Posterior cingulate gyrus (tissue), 11 donors: ENCODE results near the gene LRMDA.
A peak's percentile ranks its signal among the peaks of the same experiment; 100 is the strongest.

ENCODE experiments used
- DNase-seq, 10 donors: peaks; one replicate each; pipeline versions ENCODE4 v3.0.0 to v3.0.0-alpha.2; 2020 to 2021; ENCODE audit warnings: mixed read lengths in 3 of 10
- intact Hi-C: fragments of 100-400 bp; cut with DNase I; formaldehyde crosslinking; loops from one replicate; pipeline ENCODE4 v1.15.1; 2023

LRMDA gene

GRCh38 chr10:75779276-75779675, 347.9 kb downstream of the LRMDA start:
- DNase-seq = no peak
- intact Hi-C loops = no loop called here

DNA sequence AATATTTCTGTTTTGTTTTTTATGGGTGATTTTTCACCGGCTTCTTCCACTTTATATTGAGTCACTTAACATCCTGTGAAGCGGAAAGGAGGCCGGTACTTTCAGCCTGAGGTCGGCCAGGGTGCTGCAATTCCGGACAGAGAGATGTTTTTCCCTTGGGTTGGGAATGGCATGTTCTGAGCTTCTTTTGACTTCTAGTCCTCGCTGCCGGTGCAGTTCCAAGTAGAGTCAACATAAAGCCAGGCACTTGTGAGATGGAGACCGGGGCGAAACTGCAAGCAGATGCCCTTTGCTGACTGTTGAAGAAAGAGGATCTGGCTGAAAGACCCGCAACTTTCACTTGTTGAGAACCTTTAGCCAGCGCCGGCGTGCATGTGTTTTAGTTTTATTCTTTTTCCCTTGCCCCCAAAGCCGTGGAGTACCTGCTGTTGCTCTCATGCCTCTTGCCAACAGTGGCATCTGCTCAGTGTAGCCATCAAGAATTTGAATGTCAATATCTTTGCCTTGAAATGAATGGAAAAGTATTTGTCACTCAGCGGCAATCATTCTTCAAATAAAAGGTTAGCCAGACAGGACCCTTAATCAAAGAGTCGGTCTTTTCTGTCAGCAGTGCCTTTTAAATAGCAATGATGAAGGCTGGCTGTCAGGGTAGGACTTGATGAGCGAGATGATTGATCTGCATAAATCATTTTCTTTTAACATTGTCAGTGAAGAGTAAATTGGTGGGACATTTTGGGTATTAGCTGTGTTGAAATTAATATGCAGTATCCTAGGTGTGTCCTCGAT, 351.2 kb downstream of the LRMDA start:
- intact Hi-C loops = no loop called here
- DNase-seq = no peak

- intact Hi-C loops = no loop called here
- DNase-seq = peak in 1 of 10 donors; percentile 14
Measured at GRCh38 chr10:75788394-75789205, 357.2 kb downstream of the LRMDA start.

DNA sequence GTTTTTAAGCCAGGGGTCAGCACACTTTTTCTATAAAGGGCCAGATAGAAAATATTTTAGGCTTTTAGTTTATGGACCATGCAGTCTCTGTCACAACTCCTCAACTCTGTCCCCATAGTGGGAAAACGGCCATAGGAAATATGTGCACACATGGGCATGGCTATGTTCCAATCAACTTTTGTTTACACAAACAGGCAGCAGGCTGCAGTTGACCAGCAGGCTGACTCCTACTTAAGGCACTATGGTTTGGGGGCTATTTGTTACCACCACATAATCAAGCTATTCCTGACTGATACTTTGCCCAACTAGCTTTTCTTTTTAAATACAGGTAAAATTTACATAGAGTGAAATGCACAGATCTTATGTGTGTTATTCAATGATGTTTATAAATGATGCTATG, 362.4 kb downstream of the LRMDA start:
- no peak for DNase-seq
- intact Hi-C loops = no loop called here

DNA sequence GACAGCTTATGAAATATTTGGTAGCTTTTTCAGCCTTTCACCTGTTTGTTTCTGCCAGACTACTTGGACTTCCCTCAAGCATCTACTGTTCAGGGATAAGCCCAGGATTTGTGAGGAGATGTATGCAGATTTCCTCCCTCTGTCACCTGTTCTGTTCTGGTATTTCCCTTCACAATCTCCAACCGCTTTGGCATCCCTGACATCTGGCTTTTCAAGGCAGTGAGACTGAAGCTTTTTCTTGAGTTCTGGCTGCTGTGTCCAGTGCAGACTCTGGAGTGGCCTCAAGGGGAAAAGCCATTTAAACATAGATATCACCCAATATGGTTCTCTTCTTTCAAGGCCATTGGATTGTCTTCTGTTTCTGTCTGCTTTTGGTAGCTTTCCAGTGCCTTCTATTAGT, 369.7 kb downstream of the LRMDA start:
- no peak for DNase-seq
- intact Hi-C loops = no loop called here

- intact Hi-C loops = no loop called here
- DNase-seq = no peak
Measured at GRCh38 chr10:75801661-75802060, 370.2 kb downstream of the LRMDA start.

GRCh38 chr10:75803121-75803520, 371.7 kb downstream of the LRMDA start:
- intact Hi-C loops = no loop called here
- no peak for DNase-seq

- intact Hi-C loops = no loop called here
- peak in 5 of 10 donors; percentile 10 to 81 (median 31) for DNase-seq
Measured at GRCh38 chr10:75803816-75804552, 372.6 kb downstream of the LRMDA start.

- DNase-seq = no peak
- intact Hi-C loops = no loop called here
Measured at GRCh38 chr10:75806186-75806585, 374.8 kb downstream of the LRMDA start.

- intact Hi-C loops = no loop called here
- DNase-seq = no peak
Measured at GRCh38 chr10:75807456-75807855, 376.0 kb downstream of the LRMDA start.

- intact Hi-C loops = no loop called here
- no peak for DNase-seq
Measured at GRCh38 chr10:75809003-75809402, 377.6 kb downstream of the LRMDA start.

DNA sequence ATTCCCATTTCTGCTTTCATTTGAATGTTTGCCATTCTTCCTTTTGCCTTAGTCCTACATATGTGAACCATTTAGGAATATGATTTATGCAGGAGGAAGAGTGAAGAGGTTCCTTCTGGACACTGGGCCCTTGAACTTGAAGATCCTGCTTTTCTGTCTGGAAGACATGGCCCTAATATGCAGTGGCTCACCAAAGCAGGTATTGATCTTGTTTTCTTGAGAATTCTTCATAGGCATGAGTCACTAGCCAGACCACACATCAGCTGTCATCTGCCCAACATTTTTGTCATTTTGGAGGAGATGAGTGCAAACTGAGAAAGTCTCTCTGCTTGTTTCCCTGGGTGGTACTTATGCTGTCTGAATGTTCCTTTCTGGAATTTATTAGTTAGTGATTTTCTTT, 382.6 kb downstream of the LRMDA start:
- DNase-seq = no peak
- intact Hi-C loops = no loop called here

GRCh38 chr10:75815066-75815465, 383.6 kb downstream of the LRMDA start:
- intact Hi-C loops = no loop called here
- DNase-seq = no peak

DNA sequence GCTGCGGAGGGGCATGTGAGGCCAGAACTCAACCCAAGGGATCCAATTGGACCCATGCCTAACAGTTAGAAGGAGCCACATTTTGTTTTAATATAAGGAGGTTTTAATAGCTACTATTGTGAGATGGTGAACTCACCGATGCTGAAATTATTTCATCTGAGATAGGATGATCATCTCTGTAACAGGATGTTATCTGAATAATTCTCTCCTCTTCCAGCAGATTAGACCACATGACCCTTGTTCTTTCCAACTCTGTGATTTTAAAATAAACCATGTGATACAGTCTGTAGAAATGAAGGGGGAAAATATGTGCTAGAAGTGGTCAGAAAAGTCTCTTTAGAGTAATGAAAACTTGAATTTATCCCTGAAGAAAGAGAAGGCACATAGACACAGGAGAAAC, 385.8 kb downstream of the LRMDA start:
- intact Hi-C loops = no loop called here
- DNase-seq = no peak

DNA sequence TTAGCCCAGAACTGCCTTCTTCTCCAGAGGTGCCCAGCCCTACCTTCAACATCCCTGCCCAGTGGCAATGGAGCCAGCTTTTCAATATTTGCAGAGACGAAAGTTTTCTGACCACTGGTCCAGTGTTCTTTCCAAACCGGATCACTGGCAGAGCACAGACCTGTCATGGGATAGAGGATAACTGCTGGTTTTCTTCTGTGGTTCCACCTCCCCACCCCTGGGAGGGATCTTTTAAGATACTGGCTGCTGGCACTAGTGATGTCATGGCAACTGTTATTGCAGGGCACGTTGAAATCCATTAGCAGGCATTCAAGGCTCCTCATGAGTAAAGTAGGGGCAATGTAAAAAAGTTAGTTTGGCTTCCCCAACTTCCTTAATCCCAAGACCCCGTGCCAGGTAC, 387.1 kb downstream of the LRMDA start:
- DNase-seq = no peak
- intact Hi-C loops = no loop called here

- intact Hi-C loops = no loop called here
- DNase-seq = no peak
Measured at GRCh38 chr10:75825235-75825634, 393.8 kb downstream of the LRMDA start.

DNA sequence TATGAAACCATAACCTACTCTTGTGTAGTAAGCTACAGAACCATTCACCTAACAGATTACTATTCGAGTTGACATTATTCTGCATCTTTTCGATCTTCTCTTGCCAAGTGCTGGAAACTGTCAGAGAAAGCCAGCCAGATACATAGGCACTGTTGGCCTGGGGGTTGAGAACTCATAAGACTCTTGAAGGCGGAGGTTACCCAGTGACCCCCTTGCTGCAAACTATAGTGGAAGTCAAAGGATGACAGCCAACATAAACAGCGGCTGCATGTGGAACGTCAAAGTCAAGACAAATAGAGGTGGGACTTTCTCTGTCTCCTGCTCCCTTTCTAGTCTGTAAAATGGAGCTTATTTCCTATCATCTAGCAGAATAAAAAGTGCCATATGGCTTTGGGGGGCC, 394.2 kb downstream of the LRMDA start:
- no peak for DNase-seq

GRCh38 chr10:75826846-75827245, 395.4 kb downstream of the LRMDA start:
- intact Hi-C loops = no loop called here
- DNase-seq = no peak

More for the DNA sequence above, 394.2 kb downstream of the LRMDA start:
- intact Hi-C loops = no loop called here

GRCh38 chr10:75827587-75828021, 396.2 kb downstream of the LRMDA start:
- DNase-seq = no peak
- intact Hi-C loops = no loop called here

DNA sequence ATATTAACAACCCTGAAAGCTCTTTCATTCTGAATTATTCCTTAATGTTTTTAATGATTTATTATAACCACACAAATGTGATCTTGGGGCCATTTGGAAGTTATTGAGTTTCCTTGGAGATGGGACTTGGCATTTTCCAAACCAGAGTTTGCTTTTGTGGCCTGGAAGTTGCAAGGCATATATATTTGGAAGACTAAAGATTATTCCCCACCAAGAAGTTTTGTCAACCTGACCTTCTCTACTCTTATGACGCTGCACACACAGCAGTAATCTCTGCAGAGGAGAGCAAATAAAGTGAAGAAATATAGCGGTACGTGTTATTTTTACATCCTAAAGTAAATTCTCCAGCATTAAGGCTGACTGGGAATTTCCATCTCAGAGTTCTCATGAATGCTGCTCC, 397.0 kb downstream of the LRMDA start:
- DNase-seq = no peak
- intact Hi-C loops = no loop called here

GRCh38 chr10:75836064-75836463, 404.6 kb downstream of the LRMDA start:
- intact Hi-C loops = no loop called here
- no peak for DNase-seq
